ENCODE measurements around the gene DLG2.

DLG2 gene

DNA sequence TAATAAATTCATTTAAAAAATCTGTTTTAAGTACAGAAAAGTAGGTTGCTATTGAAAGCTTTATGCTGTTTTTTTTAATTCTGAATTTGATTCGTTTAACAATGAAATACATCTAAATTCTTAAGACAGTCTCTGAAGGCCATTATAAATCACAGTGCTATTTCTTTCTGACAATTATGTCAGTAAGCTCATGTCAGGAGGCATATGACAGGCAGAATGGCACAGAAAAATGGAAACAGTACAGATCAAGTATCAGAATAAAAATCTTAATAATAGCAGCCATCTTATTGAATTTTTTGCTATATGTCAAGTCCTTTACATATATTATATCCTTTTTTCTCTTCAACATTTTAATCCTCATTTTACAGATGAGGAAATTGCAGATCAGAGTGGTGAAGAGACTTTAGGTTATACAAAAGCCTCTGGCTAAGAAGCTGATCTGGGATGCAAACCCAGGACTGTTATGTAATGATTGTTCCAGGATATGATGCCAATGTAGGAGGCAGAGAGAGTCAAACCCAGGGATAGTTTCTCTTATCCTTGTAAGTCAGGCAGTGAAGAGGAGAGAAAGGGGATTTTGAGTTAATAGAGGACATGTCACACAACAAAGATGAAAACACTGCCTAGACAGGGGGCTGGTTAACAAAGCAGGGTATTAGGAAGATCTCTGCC is 2057.9 kb downstream of the DLG2 start:
- TF ChIP-seq, protein P1, sequence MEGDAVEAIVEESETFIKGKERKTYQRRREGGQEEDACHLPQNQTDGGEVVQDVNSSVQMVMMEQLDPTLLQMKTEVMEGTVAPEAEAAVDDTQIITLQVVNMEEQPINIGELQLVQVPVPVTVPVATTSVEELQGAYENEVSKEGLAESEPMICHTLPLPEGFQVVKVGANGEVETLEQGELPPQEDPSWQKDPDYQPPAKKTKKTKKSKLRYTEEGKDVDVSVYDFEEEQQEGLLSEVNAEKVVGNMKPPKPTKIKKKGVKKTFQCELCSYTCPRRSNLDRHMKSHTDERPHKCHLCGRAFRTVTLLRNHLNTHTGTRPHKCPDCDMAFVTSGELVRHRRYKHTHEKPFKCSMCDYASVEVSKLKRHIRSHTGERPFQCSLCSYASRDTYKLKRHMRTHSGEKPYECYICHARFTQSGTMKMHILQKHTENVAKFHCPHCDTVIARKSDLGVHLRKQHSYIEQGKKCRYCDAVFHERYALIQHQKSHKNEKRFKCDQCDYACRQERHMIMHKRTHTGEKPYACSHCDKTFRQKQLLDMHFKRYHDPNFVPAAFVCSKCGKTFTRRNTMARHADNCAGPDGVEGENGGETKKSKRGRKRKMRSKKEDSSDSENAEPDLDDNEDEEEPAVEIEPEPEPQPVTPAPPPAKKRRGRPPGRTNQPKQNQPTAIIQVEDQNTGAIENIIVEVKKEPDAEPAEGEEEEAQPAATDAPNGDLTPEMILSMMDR (IDR thresholded peaks at IDR 0.05), result no peak
- Mint-ChIP-seq H3K4me3 (no peak overlapping the region), H3K36me3 (ENCODE audit: low read depth) (no peaks in the 10 kb centered on the region), H3K9me3 (no peaks in the 10 kb centered on the region), H3K27ac (no peak overlapping the region), H3K4me1 (no peaks in the 10 kb centered on the region), H3K27me3 (ENCODE audit: low read depth, poor library complexity) (peaks cover 4% of the 10 kb centered on the region)
- no peak for DNase-seq

DNA sequence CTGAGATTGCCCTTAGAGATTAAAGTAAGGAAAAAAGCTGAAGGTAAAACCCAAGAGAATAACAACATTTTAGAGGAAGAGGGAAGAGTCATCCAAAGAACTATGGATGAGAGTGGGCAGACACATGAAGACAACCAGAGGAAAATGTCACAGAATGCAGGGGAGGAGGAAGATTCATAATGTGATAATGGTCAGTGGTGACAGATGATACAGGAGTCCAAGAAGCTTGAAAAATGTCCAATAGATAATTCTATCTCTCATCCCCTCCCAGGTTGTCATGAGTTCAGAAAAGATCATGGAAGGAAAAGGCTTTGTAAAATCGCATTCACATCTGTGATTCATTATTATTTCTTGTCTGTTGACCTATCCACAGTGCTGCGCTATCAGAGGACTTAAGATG is 2058.6 kb downstream of the DLG2 start:
- Mint-ChIP-seq H3K4me1 (no peaks in the 10 kb centered on the region), H3K27me3 (ENCODE audit: low read depth, poor library complexity) (peaks cover 4% of the 10 kb centered on the region), H3K4me3 (no peak overlapping the region), H3K9me3 (no peaks in the 10 kb centered on the region), H3K27ac (no peak overlapping the region), H3K36me3 (ENCODE audit: low read depth) (no peaks in the 10 kb centered on the region)
- TF ChIP-seq, protein P1 (IDR thresholded peaks at IDR 0.05), result no peak
- no peak for DNase-seq

DNA sequence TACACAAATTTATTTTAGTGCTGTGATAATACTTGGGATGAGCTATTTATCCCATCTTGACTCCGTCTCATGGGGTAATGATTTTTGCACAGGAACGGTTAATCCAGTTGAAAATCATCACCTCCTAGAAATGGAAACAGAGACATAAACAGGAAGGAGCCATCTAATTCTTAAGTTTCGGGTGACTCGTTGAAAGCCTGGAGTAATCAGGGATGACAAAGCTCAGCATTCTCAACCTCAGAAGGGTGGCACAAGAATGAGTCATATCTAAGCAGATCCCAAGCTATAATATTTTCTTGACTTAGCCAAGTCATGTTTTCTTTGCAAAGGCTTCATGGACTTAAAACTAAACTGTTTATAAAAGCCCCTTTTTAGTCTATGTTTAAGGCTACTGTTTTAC is 2060.2 kb downstream of the DLG2 start:
- Mint-ChIP-seq H3K36me3 (ENCODE audit: low read depth) (no peaks in the 10 kb centered on the region), H3K27me3 (ENCODE audit: low read depth, poor library complexity) (peaks cover 4% of the 10 kb centered on the region), H3K4me3 (no peak overlapping the region), H3K9me3 (no peaks in the 10 kb centered on the region), H3K27ac (no peak overlapping the region), H3K4me1 (no peaks in the 10 kb centered on the region)
- TF ChIP-seq, protein P1 (IDR thresholded peaks at IDR 0.05), result no peak
- DNase-seq, result no peak

DNA sequence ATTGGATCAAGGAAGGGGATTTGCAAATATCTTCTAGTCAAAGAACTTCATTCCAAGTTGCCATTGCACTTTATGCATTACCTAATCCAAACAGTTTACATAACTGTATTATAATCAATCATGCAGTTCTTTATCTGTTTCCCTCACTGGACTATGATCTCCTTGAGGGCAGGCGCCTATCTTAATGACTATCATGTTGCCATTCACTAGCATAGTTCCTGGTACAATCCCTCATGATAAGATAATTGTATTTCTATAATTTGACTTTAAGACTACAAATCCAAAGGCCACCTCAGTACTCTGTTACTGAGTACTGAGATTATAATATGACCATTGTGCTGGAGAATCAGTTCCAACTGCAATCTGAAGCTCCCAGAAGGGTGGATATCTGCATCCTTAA is 2062.3 kb downstream of the DLG2 start:
- Mint-ChIP-seq H3K27ac (no peak overlapping the region), H3K4me3 (no peak overlapping the region), H3K9me3 (no peaks in the 10 kb centered on the region), H3K27me3 (ENCODE audit: low read depth, poor library complexity) (peaks cover 4% of the 10 kb centered on the region), H3K36me3 (ENCODE audit: low read depth) (no peaks in the 10 kb centered on the region), H3K4me1 (no peaks in the 10 kb centered on the region)
- DNase-seq, result no peak
- TF ChIP-seq, protein P1 (IDR thresholded peaks at IDR 0.05), result no peak

DNA sequence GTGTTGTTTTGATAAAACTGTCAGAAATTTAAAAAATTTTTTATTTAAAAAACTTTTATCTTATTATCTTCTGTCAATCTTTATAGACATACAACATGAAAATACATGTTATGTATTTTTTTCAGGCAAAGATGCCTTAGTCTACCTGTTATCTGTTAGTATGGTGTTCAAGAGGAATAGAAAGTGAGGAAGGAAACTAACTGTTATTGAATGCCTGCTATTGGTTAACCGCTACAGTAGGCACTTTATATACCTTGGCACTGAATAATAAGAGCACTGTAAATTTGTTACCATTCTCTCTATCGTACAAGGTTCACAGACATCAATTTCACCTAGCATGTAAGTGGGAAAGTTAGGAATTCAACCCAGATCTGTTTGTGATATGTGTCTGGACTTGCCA is 2068.9 kb downstream of the DLG2 start:
- Mint-ChIP-seq H3K36me3 (ENCODE audit: low read depth) (no peaks in the 10 kb centered on the region), H3K27ac (no peak overlapping the region), H3K4me1 (peaks cover 7% of the 10 kb centered on the region), H3K4me3 (no peak overlapping the region), H3K27me3 (ENCODE audit: low read depth, poor library complexity) (no peaks in the 10 kb centered on the region), H3K9me3 (no peaks in the 10 kb centered on the region)
- TF ChIP-seq, protein P1 (IDR thresholded peaks at IDR 0.05), result no peak
- no peak for DNase-seq

DNA sequence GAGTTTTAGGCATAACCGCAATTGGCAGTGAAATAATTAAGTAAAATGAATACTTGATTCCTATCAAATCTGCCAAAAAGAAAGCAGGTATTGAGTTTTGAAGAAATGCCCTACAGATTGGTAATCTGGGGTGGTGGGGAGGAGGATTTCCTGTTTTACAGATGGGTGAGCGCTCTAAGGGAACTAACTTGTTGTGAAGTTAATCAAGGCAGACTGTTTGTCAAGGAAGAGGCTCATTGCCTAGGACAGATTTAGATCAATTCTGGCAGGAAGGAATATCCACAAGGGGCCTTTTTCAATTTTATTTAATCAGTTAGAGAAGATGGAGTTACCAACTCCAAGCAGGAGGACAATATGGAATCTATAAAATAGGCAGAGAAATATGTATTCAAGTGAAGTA is 2069.5 kb downstream of the DLG2 start:
- Mint-ChIP-seq H3K4me1 (peaks cover 7% of the 10 kb centered on the region), H3K27ac (no peak overlapping the region), H3K4me3 (no peak overlapping the region), H3K27me3 (ENCODE audit: low read depth, poor library complexity) (no peaks in the 10 kb centered on the region), H3K9me3 (no peaks in the 10 kb centered on the region), H3K36me3 (ENCODE audit: low read depth) (no peaks in the 10 kb centered on the region)
- TF ChIP-seq, protein P1 (IDR thresholded peaks at IDR 0.05), result no peak
- no peak for DNase-seq

Data from nephron progenitor cell (in vitro differentiated cells).